Testis (tissue), 2 donors: ENCODE results near the gene WDFY2.

ENCODE experiments used
- CTCF ChIP-seq, 3 experiments: fragments of 450-650 bp in 2 of 3; fragments of 200-600 bp in 1 of 3; sonication (generic) in 1 of 3; IDR thresholded peaks; one replicate each; pipeline ENCODE4 v1.5.1; 2016 to 2019; ENCODE audit warnings: antibody characterized with exemption in 3 of 3, mild to moderate bottlenecking in 2 of 3, moderate library complexity in 1 of 3
- POLR2A ChIP-seq: fragments of 450-650 bp; IDR thresholded peaks from one replicate; pipeline ENCODE4 v1.6.1; 2017; ENCODE audit warnings: antibody characterized with exemption, mild to moderate bottlenecking, moderate library complexity

GRCh38 chr13:51595416-51595815 is 11.2 kb downstream of the WDFY2 start:
- TF ChIP-seq CTCF (IDR thresholded peaks at IDR 0.05): no peak
- TF ChIP-seq POLR2A: no peak
